ENCODE measurements around the gene PDE6B. TPM values are rescaled to one million over a fixed set of nuclear protein-coding genes. Genes with fewer than 3 reads are reported as not detected.
"Not testable (repeated sequence)": the region's sequence is repeated elsewhere in the genome, so short reads cannot be mapped to it uniquely, and the experiment has no call there.

PDE6B gene
- total RNA-seq, 1 experiment from 2014 or later: not detected

DNA sequence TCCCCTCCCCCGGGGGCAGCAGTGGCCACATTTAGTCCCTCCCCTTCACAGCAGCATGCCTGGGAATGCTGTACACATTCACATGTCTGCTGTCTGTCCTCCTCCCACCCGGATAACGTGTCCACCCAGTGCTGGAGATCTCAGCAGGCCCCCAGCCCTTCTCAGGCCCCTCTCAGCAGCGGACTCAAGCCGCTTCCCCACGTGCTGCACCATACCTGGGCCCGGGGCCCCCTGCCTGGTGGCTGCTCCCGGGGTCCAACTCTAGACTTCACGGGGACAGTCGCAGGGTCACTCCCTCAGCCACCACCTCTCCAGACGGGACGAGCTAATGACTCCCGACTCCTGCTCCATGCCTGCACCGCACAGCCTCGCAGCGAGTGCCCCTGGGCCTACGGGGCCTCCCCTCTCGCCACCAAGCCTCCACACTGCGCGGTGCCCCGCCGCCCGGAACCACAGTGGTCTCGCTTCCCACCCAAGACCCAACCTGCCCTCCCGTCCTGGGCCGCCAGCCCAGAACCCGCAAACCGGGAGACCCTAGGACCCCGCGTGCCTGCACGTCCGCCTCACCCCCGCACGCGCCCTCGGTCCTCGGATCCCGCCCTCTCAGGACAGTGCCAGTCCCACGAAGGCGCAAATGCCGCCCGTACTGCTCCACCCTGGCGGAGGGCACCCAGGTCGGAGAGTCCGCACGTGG, 79.0 kb downstream of the PDE6B start:
- no peak for DNase-seq (ENCODE audit: low spot score)

DNA sequence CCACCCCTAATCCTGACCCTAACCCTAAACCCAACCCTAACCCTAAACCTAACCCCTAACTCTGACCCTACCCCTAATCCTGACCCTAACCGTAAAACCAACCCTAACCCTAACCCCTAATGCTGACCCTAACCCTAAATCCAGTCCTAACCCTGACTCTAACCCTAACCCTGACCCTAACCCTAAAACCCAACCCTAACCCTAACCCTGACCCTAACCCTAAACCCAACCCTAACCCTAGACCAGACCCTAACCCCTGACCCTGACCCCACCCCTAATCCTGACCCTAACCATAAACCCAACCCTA, 79.6 kb downstream of the PDE6B start:
- DNase-seq (ENCODE audit: low spot score): no peak

- DNase-seq (ENCODE audit: low spot score): peak; percentile 72
Observed at GRCh38 chr4:705278-706082, 80.1 kb downstream of the PDE6B start, which contains the start of gene PCGF3. TSS of gene PCGF3 (plus strand) at chr4:705832. CDS start at chr4:733681, 27,849 bp downstream.

DNA sequence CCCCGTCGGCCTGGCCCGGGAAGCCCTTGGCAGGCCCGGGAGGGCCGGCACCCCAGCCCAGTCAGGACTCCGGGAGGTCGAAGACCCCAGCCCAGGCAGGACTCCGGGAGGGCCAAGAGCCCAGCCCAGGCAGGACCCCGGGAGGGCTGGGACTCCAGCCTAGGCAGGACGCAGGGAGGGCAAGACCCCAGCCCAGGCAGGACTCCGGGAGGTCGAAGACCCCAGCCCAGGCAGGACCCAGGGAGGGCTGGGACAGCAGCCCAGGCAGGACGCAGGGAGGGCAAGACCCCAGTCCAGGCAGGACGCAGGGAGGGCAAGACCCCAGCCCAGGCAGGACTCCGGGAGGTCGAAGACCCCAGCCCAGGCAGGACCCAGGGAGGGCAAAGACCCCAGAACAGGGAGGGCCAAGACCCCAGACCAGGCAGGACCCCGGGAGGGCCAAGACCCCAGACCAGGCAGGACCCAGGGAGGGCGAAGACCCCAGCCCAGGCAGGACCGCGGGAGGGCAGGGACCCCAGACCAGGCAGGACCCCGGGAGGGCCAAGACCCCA, 80.8 kb downstream of the PDE6B start:
- DNase-seq (ENCODE audit: low spot score): not testable (repeated sequence)

DNA sequence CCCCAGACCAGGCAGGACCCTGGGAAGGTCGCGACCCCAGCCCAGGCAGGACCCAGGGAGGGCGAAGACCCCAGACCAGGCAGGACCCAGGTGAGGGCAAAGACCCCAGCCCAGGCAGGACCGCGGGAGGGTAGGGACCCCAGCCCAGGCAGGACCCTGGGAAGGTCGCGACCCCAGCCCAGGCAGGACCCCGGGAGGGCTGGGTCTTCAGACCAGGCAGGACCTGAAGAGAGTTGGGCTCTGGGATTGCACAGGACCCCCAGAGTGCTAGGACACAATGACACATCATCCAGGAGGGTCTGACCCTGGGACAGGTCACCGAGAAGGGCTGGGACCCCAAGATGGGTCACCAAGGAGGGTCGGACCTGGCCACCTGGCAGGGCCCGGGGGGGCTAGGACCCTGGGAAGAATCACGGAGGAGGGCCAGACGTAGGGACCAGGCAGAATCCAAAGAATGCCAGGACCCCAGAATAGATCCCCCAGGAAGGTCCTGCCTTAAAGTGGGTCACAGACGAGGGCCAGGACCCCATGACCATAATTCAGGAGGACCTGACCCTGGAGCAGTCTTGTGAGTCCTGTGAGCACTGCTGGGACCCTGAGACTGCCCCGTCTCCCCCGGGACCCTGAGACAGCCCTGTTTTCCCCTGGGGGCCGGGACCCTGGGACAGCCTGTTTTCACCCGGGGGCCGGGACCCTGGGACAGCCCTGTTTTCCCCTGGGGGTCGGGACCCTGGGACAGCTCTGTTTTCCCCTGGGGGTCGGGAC, 81.6 kb downstream of the PDE6B start:
- DNase-seq (ENCODE audit: low spot score): no peak

- no peak for DNase-seq (ENCODE audit: low spot score)
Observed at GRCh38 chr4:707929-708630, 82.7 kb downstream of the PDE6B start.

DNA sequence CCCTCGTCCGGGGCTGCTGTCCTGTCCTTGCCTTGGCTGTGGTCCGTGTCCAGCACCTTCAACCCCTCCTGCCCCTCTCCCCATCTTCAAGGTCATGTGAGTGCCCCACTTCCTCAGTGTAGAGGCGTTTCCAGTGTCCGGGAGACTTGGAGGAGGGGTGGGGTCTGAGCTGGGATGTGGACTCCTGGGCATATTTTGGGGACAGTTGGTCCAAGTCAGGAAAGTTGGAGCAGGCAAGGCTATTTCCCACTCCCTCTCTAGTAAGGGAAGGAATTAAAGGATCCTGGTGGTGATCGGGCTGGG, 83.2 kb downstream of the PDE6B start:
- no peak for DNase-seq (ENCODE audit: low spot score)

DNA sequence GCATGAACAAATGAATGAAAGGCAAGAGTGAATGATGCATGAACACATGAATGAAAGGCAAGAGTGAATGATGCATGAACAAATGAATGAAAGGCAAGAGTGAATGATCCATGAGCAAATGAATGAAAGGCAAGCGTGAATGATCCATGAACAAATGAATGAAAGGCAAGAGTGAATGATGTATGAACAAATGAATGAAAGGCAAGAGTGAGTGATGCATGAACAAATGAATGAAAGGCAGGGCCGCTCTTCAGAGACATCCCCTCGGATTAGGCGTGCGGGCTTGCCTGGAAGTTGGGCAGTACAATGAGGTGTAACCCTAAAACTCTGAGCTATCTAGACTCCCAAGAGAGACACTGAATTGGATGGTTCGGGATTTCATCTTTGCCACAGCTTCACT, 84.0 kb downstream of the PDE6B start:
- no peak for DNase-seq (ENCODE audit: low spot score)

- DNase-seq (ENCODE audit: low spot score): no peak
Observed at GRCh38 chr4:710116-710515, 84.7 kb downstream of the PDE6B start.

DNA sequence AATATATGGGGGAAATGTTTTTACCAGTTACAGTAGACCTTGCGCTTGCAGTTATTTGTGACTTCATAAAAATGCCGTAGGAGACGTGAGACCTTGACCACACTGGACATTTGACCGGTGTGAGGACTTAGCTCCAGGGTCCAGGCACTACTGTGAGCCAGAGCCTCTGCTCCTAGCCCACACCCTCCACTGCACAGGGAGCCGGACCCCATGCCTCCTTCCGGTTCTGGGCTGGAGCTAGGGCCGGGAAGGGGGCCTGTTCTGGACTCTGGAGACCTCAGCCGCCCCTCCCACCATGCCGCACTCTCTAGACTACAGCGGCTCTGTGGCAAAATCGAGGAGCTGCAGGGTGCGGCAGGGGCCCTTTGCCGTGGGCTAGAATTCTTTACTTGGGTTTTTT, 85.5 kb downstream of the PDE6B start:
- no peak for DNase-seq (ENCODE audit: low spot score)

GRCh38 chr4:712093-712492, 86.7 kb downstream of the PDE6B start:
- DNase-seq (ENCODE audit: low spot score): no peak

DNA sequence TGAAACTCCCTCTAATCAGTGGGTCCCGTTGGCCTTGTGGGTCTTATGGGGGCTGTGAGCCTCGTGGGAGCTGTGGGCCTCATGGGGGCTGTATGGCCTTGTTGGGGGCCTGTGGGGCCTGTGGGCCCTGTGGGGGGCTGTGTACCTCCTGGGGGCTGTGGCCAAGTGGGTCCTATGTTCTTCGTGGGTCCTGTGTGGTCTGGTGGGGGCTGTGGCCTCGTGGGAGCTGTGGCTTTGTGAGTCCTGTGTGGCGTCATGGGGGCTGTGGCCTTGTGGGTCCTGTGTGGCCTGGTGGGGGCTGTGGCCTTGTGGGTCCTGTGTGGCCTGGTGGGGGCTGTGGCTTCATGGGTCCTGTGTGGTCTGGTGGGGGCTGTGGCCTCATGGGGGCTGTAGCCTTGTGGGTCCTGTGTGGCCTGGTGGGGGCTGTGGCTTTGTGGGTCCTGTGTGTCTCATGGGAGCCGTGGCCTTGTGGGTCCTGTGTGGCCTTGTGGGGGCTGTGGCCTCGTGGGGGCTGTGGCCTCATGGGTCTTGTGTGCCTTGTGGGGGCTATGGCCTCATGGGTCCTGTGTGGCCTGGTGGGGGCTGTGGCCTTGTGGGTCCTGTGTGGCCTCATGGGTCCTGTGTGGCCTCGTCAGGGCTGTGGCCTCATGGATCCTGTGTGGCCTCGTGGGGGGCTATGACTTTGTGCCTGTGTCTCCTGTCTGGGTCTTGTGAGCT, 87.7 kb downstream of the PDE6B start:
- DNase-seq (ENCODE audit: low spot score): no peak

GRCh38 chr4:714087-714486, 88.7 kb downstream of the PDE6B start:
- DNase-seq (ENCODE audit: low spot score): no peak

GRCh38 chr4:717601-718320, 92.4 kb downstream of the PDE6B start:
- no peak for DNase-seq (ENCODE audit: low spot score)

DNA sequence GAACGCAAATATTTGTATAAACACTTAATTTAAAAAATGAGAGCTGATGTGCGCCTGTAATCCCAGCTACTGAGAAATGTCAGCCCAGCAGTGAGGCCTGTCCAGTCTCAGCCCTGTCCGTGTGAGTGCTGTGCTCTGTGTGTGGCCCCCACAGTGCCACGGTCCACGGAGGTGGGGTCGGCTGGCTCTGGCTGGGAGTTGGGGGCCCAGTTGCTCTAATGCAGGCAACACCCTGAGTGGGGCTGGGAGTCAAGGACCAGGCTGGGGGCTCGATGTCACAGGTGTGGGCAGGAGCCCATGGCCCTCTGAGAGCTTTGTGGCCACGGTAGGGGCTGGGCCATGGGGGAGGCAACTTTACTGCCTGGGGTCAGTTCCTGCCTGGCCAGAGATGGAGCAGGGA, 93.1 kb downstream of the PDE6B start:
- DNase-seq (ENCODE audit: low spot score): no peak

Other genes with a start within 250 kb of the PDE6B start
- gene ZNF721, start 126.4 kb upstream of the PDE6B start, total RNA-seq (2014; rRNA removed; shearing (Covaris generic)): 11.9 and 18.5 TPM in 2 replicates
- 28.3 and 35.4 TPM in 2 replicates for gene PIGG, start 126.4 kb upstream of the PDE6B start, total RNA-seq (2014; rRNA removed; shearing (Covaris generic))
- not detected in 2 replicates for gene TMEM271, start 49.3 kb upstream of the PDE6B start, total RNA-seq (2014; rRNA removed; shearing (Covaris generic))
- gene ATP5ME, start 48.7 kb downstream of the PDE6B start, total RNA-seq (2014; rRNA removed; shearing (Covaris generic)): 118 and 201 TPM in 2 replicates
- gene MYL5, start 49.0 kb downstream of the PDE6B start, total RNA-seq (2014; rRNA removed; shearing (Covaris generic)): 19.0 and 25.0 TPM in 2 replicates
- 0.26 and 0.81 TPM in 2 replicates for gene SLC49A3, start 63.6 kb downstream of the PDE6B start, total RNA-seq (2014; rRNA removed; shearing (Covaris generic))
- 38.4 and 56.3 TPM in 2 replicates for gene PCGF3, start 80.3 kb downstream of the PDE6B start, total RNA-seq (2014; rRNA removed; shearing (Covaris generic))
- 0.19 and 0.64 TPM in 2 replicates for gene CPLX1, start 200.6 kb downstream of the PDE6B start, total RNA-seq (2014; rRNA removed; shearing (Covaris generic))

All from A172 (cell line).